ENCODE data around the gene ASB15.

DNA sequence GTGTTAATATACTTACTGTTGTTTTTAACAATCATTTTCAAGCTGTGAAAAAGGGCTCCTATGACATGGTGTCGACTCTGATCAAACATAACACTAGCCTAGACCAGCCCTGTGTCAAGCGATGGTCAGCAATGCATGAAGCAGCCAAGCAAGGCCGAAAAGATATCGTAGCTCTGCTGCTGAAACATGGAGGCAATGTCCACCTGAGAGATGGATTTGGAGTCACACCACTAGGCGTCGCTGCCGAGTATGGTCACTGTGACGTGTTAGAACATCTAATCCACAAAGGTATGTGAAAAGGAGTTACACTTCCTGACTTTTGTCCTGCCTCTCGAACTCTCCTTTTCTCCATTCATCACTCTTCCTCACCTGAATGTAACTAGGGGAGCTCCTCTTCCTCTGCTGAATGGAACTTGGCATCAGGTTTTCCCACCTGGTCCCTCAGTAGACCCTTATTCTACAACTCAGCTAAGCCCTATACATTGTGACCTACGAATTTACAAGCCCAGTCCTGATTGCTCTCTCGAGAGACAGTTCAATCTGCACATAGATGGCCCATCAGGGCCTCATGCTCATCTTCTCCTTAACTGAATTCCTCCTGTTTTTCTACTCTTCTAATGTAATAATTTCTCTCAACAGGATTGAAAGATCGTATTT is 23.0 kb downstream of the ASB15 start:
- TF ChIP-seq, protein P1, sequence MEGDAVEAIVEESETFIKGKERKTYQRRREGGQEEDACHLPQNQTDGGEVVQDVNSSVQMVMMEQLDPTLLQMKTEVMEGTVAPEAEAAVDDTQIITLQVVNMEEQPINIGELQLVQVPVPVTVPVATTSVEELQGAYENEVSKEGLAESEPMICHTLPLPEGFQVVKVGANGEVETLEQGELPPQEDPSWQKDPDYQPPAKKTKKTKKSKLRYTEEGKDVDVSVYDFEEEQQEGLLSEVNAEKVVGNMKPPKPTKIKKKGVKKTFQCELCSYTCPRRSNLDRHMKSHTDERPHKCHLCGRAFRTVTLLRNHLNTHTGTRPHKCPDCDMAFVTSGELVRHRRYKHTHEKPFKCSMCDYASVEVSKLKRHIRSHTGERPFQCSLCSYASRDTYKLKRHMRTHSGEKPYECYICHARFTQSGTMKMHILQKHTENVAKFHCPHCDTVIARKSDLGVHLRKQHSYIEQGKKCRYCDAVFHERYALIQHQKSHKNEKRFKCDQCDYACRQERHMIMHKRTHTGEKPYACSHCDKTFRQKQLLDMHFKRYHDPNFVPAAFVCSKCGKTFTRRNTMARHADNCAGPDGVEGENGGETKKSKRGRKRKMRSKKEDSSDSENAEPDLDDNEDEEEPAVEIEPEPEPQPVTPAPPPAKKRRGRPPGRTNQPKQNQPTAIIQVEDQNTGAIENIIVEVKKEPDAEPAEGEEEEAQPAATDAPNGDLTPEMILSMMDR (IDR thresholded peaks at IDR 0.05), result peak in 2 of 3 experiments; percentile 39 to 47
- TF ChIP-seq POLR2A (IDR thresholded peaks at IDR 0.05), result no peak
